ENCODE results near the gene CDC42EP4. TPM values are rescaled to one million over a fixed set of nuclear protein-coding genes. Genes with fewer than 3 reads are reported as not detected.

Gene CDC42EP4
- total and polyA plus RNA-seq, 9 of the 15 experiments (the other 6 are each of a cell fraction or from before 2014, with no cell fraction given) = 0.65 to 20.8 (median 12.3) TPM

GRCh38 chr17:73338566-73339197 is 26.9 kb upstream of the CDC42EP4 start:
- TF ChIP-seq E2F3 (CRISPR knock-in tag; IDR thresholded peaks at IDR 0.05) = no peak
- TF ChIP-seq PHB2 (IDR thresholded peaks at IDR 0.05; ENCODE audit: low read depth) = no peak
- TF ChIP-seq AFF4 (CRISPR knock-in tag; IDR thresholded peaks at IDR 0.05) = no peak
- TF ChIP-seq SAFB2 (IDR thresholded peaks at IDR 0.05; ENCODE audit: borderline replicate concordance, low read depth, low read length, severe bottlenecking) = no peak
- TF ChIP-seq GATAD2A (IDR thresholded peaks at IDR 0.05) = no peak
- TF ChIP-seq SRSF9 (IDR thresholded peaks at IDR 0.05; ENCODE audit: borderline replicate concordance, low read depth, low read length) = no peak
- no peak for TF ChIP-seq SNRNP70 (optimal IDR thresholded peaks at IDR 0.05; ENCODE audit: low read depth, low read length)
- no peak for TF ChIP-seq MCM7 (IDR thresholded peaks at IDR 0.05)
- no peak for TF ChIP-seq MEIS2 (IDR thresholded peaks at IDR 0.05; ENCODE audit: partially characterized antibody)
- no peak overlapping the region for H3K27ac ChIP-seq (ENCODE audit: extremely low read depth, low read depth, low read length)
- H3K4me3 ChIP-seq = no peak overlapping the region
- ChIA-PET CTCF (ENCODE audit: low intra/inter-chr PET ratio) (no interaction called here), POLR2A (interaction anchor here (0.8 kb wide), 1 partner anchor 20 kb away, joined by 3 read pairs; no protein-coding TSS in a partner anchor)
- no peaks in the 10 kb centered on the region for H3K9me3 ChIP-seq (replicated peaks; ENCODE audit: control insufficient read depth, insufficient read depth, low read depth, low read length)
- H3K4me2 ChIP-seq (ENCODE audit: insufficient read depth, low read length) = no peak overlapping the region
- no peak for ATAC-seq
- intact Hi-C loops (cut with micrococcal nuclease) (no loop called here), in situ Hi-C loops (cut with MboI) (no loop called here)
- no peaks in the 10 kb centered on the region for H3K36me3 ChIP-seq (ENCODE audit: control insufficient read depth, insufficient read depth, low read length)
- H3K4me1 ChIP-seq (replicated peaks in 1 of 2; ENCODE audit: control insufficient read depth in 2 of 2, insufficient read depth in 2 of 2, low read length in 2 of 2) = peaks cover 0 to 17% of the 10 kb centered on the region in 2 experiments; a peak in 2 of 5 replicates
- WGBS (ENCODE audit: insufficient coverage, low coverage, missing lambda C conversion rate) = 26% methylated on average over 17 of the region's 22 CpGs
- no TSS peak for BruUV-seq (replicated peaks)
- no peaks in the 10 kb centered on the region for H3K9me1 ChIP-seq (ENCODE audit: control insufficient read depth, insufficient read depth, low read length)
- no peak for DNase-seq (ENCODE audit: extremely low read depth in 1 of 4, low spot score in 3 of 4)
- FAIRE-seq = no peak
- no peaks in the 10 kb centered on the region for H4K20me1 ChIP-seq (replicated peaks; ENCODE audit: control insufficient read depth, insufficient read depth, low read length)
- H3K9ac ChIP-seq (ENCODE audit: insufficient read depth in 1 of 2, low read depth in 2 of 2, low read length in 2 of 2) = no peak overlapping the region
- peaks cover 9 to 62% of the 10 kb centered on the region in 2 experiments for H3K27me3 ChIP-seq (ENCODE audit: control insufficient read depth in 2 of 2, insufficient read depth in 2 of 2, low read length in 2 of 2)
- no peak overlapping the region for H2AFZ ChIP-seq (ENCODE audit: low read depth, low read length)
- H3K79me2 ChIP-seq (ENCODE audit: control insufficient read depth, insufficient read depth, low read length) = no peaks in the 10 kb centered on the region
